ENCODE results near the gene SOCS7. TPM values are rescaled to one million over a fixed set of nuclear protein-coding genes. Genes with fewer than 3 reads are reported as not detected.

Gene SOCS7
- polyA plus RNA-seq, 3 donors: 0.14 to 13.2 (median 0.15) TPM

- Histone ChIP-seq H3K9ac (ENCODE audit: insufficient read depth, low read length, poor library complexity, severe bottlenecking) (peak overlapping the region; percentile 21), H3K27ac (ENCODE audit: low read depth in 1 of 2, low read length in 2 of 2) (no peak overlapping the region)
- H3K27me3 Mint-ChIP-seq (ENCODE audit: low read depth in 3 of 3): peaks cover 26 to 39% (median 29%) of the 10 kb centered on the region in 3 donors
These were observed 63.9 kb downstream of the SOCS7 start for GRCh38 chr17:38415250-38416194.

More at GRCh38 chr17:38415250-38416194, 63.9 kb downstream of the SOCS7 start:
- peak overlapping the region; percentile 55 for H3K4me2 ChIP-seq (replicated peaks; ENCODE audit: extremely low read depth, low read length, poor library complexity, severe bottlenecking)
- no peaks in the 10 kb centered on the region for H3K36me3 ChIP-seq (replicated peaks in 1 of 2; ENCODE audit: control insufficient read depth in 1 of 2, insufficient read depth in 2 of 2, low read length in 2 of 2)
- no peaks in the 10 kb centered on the region for H4K20me1 ChIP-seq (ENCODE audit: insufficient read depth, low read length)
- H3K27me3 ChIP-seq (ENCODE audit: control insufficient read depth in 2 of 2, insufficient read depth in 2 of 2, low read length in 2 of 2): peaks cover 13 to 26% of the 10 kb centered on the region in 2 donors
- no peak for TF ChIP-seq CTCF (IDR thresholded peaks at IDR 0.05)
- no peak for DNase-seq
- H2AFZ ChIP-seq (ENCODE audit: insufficient read depth, low read depth, low read length, poor library complexity, severe bottlenecking): peak overlapping the region; percentile 73
- intact Hi-C loops (cut with micrococcal nuclease): no loop called here
- peaks cover 12 to 13% of the 10 kb centered on the region in 2 donors for H3K4me1 ChIP-seq (ENCODE audit: control insufficient read depth in 1 of 2, insufficient read depth in 2 of 2, low read length in 2 of 2)
- H3K9me3 Mint-ChIP-seq: peaks cover 0 to 4% (median 1%) of the 10 kb centered on the region in 7 donors
- H3K9me3 ChIP-seq (replicated peaks in 1 of 2; ENCODE audit: control insufficient read depth in 1 of 2, insufficient read depth in 1 of 2, low read length in 2 of 2): peaks cover 0 to 12% of the 10 kb centered on the region in 2 donors
- H3K4me3 ChIP-seq (replicated peaks in 1 of 3; ENCODE audit: low read depth in 2 of 3, low read length in 3 of 3): peak overlapping the region in 1 of 3 experiments; percentile 32
- H3K79me2 ChIP-seq (ENCODE audit: insufficient read depth, low read length): no peaks in the 10 kb centered on the region
- peaks cover 18% of the 10 kb centered on the region for H3K4me1 Mint-ChIP-seq
- H3K36me3 Mint-ChIP-seq: peaks cover 0 to 2% of the 10 kb centered on the region in 2 donors
- peak overlapping the region in 1 of 2 donors; percentile 62 for H3K4me3 Mint-ChIP-seq
- WGBS (ENCODE audit: insufficient coverage): 20% methylated on average over 3 of the region's 22 CpGs
- H3K27ac Mint-ChIP-seq: peak overlapping the region in 2 of 7 donors; percentile 35 to 41
